Kidney (tissue), 14 donors: Measurements from ENCODE around the gene LTC4S. TPM values are rescaled to one million over a fixed set of nuclear protein-coding genes. Genes with fewer than 3 reads are reported as not detected.

Source experiments
- DNase-seq, 5 donors: peaks; one replicate each; pipeline ENCODE4 v3.0.0-alpha.2; 2013 to 2020
- FAIRE-seq: peaks from 2 replicates; lab custom pipeline; 2012; peaks lifted over from hg19 to GRCh38; lab: Jason Lieb, UNC
- H3K27ac ChIP-seq, 2 donors: one replicate each; pipeline ENCODE4 v1.7.0; 2013; ENCODE audit warnings: low read depth in 2 of 2, low read length in 2 of 2, inconsistent platforms in 1 of 2
- H3K27me3 ChIP-seq: one replicate; pipeline ENCODE4 v1.7.1; 2013; ENCODE audit warnings: low read length, inconsistent platforms; ENCODE audit not compliant: control insufficient read depth, insufficient read depth
- H3K36me3 ChIP-seq, 3 donors: one replicate each; pipeline versions ENCODE4 v1.7.0 to v1.7.1; 2013; ENCODE audit warnings: low read length in 3 of 3, control low read depth in 1 of 3, inconsistent platforms in 1 of 3; ENCODE audit not compliant: insufficient read depth in 3 of 3, control insufficient read depth in 2 of 3
- H3K4me1 ChIP-seq, 3 donors: one replicate each; pipeline versions ENCODE4 v1.7.0 to v1.7.1; 2013; ENCODE audit warnings: low read length in 3 of 3, inconsistent platforms in 1 of 3, low read depth in 1 of 3; ENCODE audit not compliant: control insufficient read depth in 2 of 3, insufficient read depth in 2 of 3
- H3K4me3 ChIP-seq, 3 donors: one replicate each; pipeline versions ENCODE4 v1.7.0 to v1.8.1; 2013; ENCODE audit warnings: low read length in 3 of 3, control low read depth in 1 of 3, inconsistent platforms in 1 of 3
- H3K9ac ChIP-seq, 3 donors: one replicate each; pipeline versions ENCODE4 v1.7.0 to v1.7.1; 2013; ENCODE audit warnings: low read length in 3 of 3, control low read depth in 1 of 3, inconsistent platforms in 1 of 3
- H3K9me3 ChIP-seq, 3 donors: one replicate each; pipeline versions ENCODE4 v1.7.0 to v1.7.1; 2013; ENCODE audit warnings: low read length in 3 of 3, control low read depth in 1 of 3, inconsistent platforms in 1 of 3; ENCODE audit not compliant: control insufficient read depth in 2 of 3, insufficient read depth in 1 of 3
- intact Hi-C: fragments of 100-400 bp; cut with DNase I; formaldehyde crosslinking; loops from one replicate; pipeline ENCODE4 v1.11.1; 2022
- polyA plus RNA-seq: library from polyadenylated mRNA; stranded (reverse); fragments of 350-450 nt; fragmentation: Illumina TruSeq; extraction: RNeasy Lipid Tissue Mini Kit (QIAGEN cat#74804); gene quantifications from one replicate; pipeline ENCODE4 v1.2.3, GENCODE V29; 2014; ENCODE audit warnings: low read depth, low replicate concordance; ENCODE audit not compliant: insufficient read depth
- total RNA-seq: library from RNA; stranded (reverse); fragmentation: NEBNext Ultra II Directional; extraction: Animal tissue kit (Norgen Biotek cat#: 25700); gene quantifications from one replicate; pipeline ENCODE4 v1.2.1, GENCODE V29; 2021
- TF ChIP-seq, protein P1 (sequence below): IDR thresholded peaks from 3 replicates; pipeline ENCODE4 v1.5.1; 2012; ENCODE audit warnings: mild to moderate bottlenecking, moderate library complexity, borderline replicate concordance; ENCODE audit not compliant: insufficient read depth; ENCODE audit errors: extremely low read depth
- donor health status: control.
- donor health status: control.
- donor health status: control.
- donor health status: control.
- donor health status: control.
- donor health status: DM: yes; HTN: yes; CAD: no.
- donor health status: Normal renal cell carcinoma (clear cell type).

Gene LTC4S
- total and polyA plus RNA-seq, 2 donors from 2014 or later = 20.1 to 30.6 TPM

DNA sequence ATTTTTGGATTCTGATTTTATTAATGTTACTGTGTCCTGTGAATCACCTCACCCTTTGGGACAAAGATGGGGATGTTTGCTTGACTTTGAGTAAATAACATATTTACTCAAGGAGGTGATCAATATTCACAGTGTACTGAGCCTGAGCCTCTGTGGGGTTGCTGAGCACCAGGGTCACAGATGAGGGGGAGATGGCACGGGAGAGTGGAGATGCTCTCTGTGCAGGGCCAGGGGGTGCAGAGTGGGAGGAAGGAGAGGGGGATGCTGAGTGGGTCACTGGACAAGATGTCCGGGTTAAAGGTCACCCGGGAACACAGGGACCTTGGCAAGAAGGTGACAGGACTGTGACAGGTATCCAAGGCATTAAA is 30.9 kb downstream of the LTC4S start:
- no peaks in the 10 kb centered on the region for H3K9me3 ChIP-seq
- FAIRE-seq = no peak
- H3K9ac ChIP-seq = no peak overlapping the region
- peaks cover 5 to 56% (median 31%) of the 10 kb centered on the region in 3 donors for H3K36me3 ChIP-seq
- no peak overlapping the region for H3K27ac ChIP-seq
- intact Hi-C loops = no loop called here
- no peaks in the 10 kb centered on the region for H3K27me3 ChIP-seq
- peaks cover 0 to 51% (median 40%) of the 10 kb centered on the region in 3 donors for H3K4me1 ChIP-seq
- peak in 1 of 5 donors; percentile 42 for DNase-seq
- TF ChIP-seq, protein P1, sequence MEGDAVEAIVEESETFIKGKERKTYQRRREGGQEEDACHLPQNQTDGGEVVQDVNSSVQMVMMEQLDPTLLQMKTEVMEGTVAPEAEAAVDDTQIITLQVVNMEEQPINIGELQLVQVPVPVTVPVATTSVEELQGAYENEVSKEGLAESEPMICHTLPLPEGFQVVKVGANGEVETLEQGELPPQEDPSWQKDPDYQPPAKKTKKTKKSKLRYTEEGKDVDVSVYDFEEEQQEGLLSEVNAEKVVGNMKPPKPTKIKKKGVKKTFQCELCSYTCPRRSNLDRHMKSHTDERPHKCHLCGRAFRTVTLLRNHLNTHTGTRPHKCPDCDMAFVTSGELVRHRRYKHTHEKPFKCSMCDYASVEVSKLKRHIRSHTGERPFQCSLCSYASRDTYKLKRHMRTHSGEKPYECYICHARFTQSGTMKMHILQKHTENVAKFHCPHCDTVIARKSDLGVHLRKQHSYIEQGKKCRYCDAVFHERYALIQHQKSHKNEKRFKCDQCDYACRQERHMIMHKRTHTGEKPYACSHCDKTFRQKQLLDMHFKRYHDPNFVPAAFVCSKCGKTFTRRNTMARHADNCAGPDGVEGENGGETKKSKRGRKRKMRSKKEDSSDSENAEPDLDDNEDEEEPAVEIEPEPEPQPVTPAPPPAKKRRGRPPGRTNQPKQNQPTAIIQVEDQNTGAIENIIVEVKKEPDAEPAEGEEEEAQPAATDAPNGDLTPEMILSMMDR = no peak
- peak overlapping the region in 1 of 3 donors; percentile 18 for H3K4me3 ChIP-seq

DNA sequence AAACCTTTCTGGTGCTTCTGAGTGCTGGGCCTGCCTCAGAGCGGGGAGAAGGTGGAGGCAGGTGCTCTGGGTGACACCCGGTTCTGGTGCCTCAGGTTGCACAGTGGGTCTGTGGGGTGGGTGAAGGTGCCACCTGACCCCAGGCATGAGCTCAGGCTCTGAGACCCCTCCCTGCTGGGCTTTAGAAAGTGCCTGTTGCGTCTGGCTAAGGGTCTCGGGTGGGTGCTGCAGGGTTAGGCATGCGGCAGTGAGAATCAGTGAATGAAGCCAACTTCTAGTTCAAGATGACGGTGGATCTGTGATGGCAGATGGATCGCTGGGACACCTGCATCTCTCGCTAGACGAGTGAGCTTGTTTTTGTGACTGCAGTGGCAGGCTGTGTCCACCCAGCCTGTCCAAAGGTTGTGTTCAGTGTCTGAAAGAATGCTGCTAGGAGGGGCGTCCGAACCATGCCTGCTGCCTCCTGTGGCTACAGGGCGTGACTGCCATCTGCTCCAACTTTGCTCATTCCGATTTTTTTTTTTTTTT is 31.9 kb downstream of the LTC4S start:
- peaks cover 7 to 62% (median 37%) of the 10 kb centered on the region in 3 donors for H3K36me3 ChIP-seq
- no peaks in the 10 kb centered on the region for H3K27me3 ChIP-seq
- H3K9ac ChIP-seq = no peak overlapping the region
- intact Hi-C loops = no loop called here
- H3K9me3 ChIP-seq = no peaks in the 10 kb centered on the region
- FAIRE-seq (no peak), DNase-seq (peak in 2 of 5 donors; percentile 55 to 58)
- H3K4me3 ChIP-seq = no peak overlapping the region
- TF ChIP-seq, protein P1 = no peak
- peaks cover 0 to 45% (median 36%) of the 10 kb centered on the region in 3 donors for H3K4me1 ChIP-seq
- H3K27ac ChIP-seq = peak overlapping the region in 1 of 2 donors; percentile 64

DNA sequence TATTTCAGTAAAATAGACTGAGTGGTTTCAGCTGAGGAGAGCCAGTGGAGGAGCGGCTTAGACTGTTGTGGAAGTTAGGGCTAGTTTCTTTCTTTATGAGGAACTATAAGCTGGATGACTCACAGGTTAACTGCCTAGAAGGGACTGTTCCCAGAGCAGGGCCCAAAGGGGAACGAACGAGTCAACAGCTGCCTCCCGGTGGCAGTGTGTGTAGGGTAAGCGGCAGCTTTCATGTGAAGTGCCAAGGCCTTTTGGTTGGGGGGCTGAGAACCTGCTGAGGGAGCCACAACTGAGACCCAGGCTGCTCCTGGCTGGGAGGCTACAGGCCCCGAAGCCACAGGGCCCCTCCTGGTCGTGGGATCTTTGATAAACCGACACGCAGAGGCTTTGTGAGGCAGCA is 33.9 kb downstream of the LTC4S start:
- intact Hi-C loops = no loop called here
- TF ChIP-seq, protein P1 = no peak
- H3K4me3 ChIP-seq = no peak overlapping the region
- H3K9me3 ChIP-seq = no peaks in the 10 kb centered on the region
- no peak overlapping the region for H3K9ac ChIP-seq
- DNase-seq = peak in 1 of 5 donors; percentile 64
- no peaks in the 10 kb centered on the region for H3K27me3 ChIP-seq
- peaks cover 9 to 75% (median 47%) of the 10 kb centered on the region in 3 donors for H3K36me3 ChIP-seq
- FAIRE-seq = no peak
- H3K27ac ChIP-seq = peak overlapping the region in 1 of 2 donors; percentile 32
- peaks cover 0 to 40% (median 27%) of the 10 kb centered on the region in 3 donors for H3K4me1 ChIP-seq
